Bronchial epithelial cell (primary cell): ENCODE measurements around the gene CISD2. TPM values are rescaled to one million over a fixed set of nuclear protein-coding genes. Genes with fewer than 3 reads are reported as not detected.
A peak's percentile ranks its signal among the peaks of the same experiment; 100 is the strongest.
"Not testable (repeated sequence)": the region's sequence is repeated elsewhere in the genome, so short reads cannot be mapped to it uniquely, and the experiment has no call there.

Source experiments
- DNase-seq: peaks from one replicate; pipeline ENCODE4 v3.0.0-alpha.2; 2010; ENCODE audit warnings: low read depth
- FAIRE-seq: peaks from 2 replicates; lab custom pipeline; 2011; peaks lifted over from hg19 to GRCh38; lab: Jason Lieb, UNC
- H3K27me3 ChIP-seq: 2 replicates; pipeline ENCODE4 v1.5.1; 2011; ENCODE audit warnings: low read length; ENCODE audit not compliant: control insufficient read depth, insufficient read depth
- H3K36me3 ChIP-seq: 2 replicates; pipeline ENCODE4 v1.5.1; 2011; ENCODE audit warnings: low read length; ENCODE audit not compliant: control insufficient read depth, insufficient read depth
- H3K4me3 ChIP-seq: 2 replicates; pipeline ENCODE4 v1.5.1; 2011; ENCODE audit warnings: mild to moderate bottlenecking, low read depth, low read length, control low read depth
- total RNA-seq: library from RNA; depleted of rRNA; stranded (reverse); fragments of >200 nt; gene quantifications from 2 replicates; pipeline ENCODE4 v1.2.1, GENCODE V29; 2014
- TF ChIP-seq, protein P1 (sequence below): IDR thresholded peaks from 2 replicates; pipeline ENCODE4 v1.5.1; 2011; ENCODE audit warnings: mild to moderate bottlenecking, moderate library complexity, low read length, control low read depth, inconsistent platforms; ENCODE audit not compliant: insufficient read depth, severe bottlenecking

CISD2 gene
- total RNA-seq, 1 donor from 2014 or later, result 24.0 TPM

DNA sequence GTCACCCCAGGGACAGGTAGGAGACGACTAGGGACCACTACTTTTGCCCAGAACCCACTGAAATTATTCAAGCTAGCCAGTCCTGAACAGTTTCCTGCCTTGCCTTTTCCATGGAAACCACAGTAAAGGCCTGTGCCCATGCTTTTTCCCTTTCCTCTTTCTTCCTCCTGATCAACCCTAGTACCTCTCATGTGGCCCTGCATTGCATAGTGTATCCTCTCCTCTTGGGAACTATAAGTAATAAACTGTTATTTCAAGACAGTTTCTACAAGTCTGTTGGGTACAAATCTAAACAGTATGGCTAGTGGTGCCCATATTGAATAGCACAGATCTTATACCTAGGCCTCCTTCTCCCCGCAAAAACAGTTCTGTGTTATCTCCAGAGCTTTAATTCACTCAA lies 14.5 kb downstream of the CISD2 start:
- no peak for DNase-seq
- no peaks in the 10 kb centered on the region for H3K27me3 ChIP-seq
- no peak overlapping the region for H3K4me3 ChIP-seq
- TF ChIP-seq, protein P1, sequence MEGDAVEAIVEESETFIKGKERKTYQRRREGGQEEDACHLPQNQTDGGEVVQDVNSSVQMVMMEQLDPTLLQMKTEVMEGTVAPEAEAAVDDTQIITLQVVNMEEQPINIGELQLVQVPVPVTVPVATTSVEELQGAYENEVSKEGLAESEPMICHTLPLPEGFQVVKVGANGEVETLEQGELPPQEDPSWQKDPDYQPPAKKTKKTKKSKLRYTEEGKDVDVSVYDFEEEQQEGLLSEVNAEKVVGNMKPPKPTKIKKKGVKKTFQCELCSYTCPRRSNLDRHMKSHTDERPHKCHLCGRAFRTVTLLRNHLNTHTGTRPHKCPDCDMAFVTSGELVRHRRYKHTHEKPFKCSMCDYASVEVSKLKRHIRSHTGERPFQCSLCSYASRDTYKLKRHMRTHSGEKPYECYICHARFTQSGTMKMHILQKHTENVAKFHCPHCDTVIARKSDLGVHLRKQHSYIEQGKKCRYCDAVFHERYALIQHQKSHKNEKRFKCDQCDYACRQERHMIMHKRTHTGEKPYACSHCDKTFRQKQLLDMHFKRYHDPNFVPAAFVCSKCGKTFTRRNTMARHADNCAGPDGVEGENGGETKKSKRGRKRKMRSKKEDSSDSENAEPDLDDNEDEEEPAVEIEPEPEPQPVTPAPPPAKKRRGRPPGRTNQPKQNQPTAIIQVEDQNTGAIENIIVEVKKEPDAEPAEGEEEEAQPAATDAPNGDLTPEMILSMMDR, result no peak
- H3K36me3 ChIP-seq, result no peaks in the 10 kb centered on the region
- peak; percentile 82 for FAIRE-seq

DNA sequence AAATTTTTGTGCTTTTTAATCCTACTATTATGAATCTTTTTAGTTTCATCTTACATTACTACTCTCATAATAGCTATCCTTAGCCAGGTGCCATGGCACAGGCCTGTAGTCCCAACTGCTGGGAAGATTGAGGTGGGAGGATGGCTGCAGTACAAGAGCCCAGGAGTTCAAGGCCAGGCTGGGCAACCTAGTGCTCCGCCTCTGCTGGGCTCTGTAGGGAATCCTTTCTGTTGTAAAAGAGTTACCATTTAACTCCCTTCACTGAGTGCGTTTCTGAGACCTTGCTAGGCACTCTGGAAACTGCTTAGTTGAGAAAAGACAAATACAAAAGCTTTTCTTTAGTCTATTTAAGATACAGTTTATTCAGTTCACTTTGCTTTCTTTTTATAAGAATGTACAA lies 19.8 kb downstream of the CISD2 start:
- not testable (repeated sequence) for H3K36me3 ChIP-seq, H3K4me3 ChIP-seq, H3K27me3 ChIP-seq, DNase-seq, FAIRE-seq

DNA sequence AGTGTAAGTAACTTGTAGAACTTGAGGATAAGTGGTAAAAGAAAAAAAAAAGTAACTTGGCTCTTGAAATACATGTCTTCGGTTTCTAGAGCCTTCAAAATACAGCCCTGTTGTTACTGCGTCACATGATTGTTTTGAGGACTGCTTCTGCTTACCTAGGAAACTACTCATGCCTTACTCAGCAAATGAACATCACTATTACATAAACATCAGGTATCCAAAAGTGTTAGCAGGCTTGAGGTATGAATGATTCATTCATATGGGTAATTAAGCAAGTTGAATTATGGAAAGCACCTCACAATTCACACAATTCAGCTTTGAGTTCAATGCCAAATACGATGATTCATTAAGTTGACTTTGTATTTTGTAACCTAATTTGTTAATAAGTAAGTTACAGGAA lies 21.1 kb downstream of the CISD2 start:
- not testable (repeated sequence) for FAIRE-seq, H3K27me3 ChIP-seq, H3K4me3 ChIP-seq, H3K36me3 ChIP-seq
- DNase-seq, result peak; percentile 96

GRCh38 chr4:102896547-102896946 lies 27.8 kb downstream of the CISD2 start:
- not testable (repeated sequence) for H3K27me3 ChIP-seq, H3K36me3 ChIP-seq, H3K4me3 ChIP-seq, DNase-seq, FAIRE-seq

- not testable (repeated sequence) for H3K27me3 ChIP-seq, H3K4me3 ChIP-seq, DNase-seq, H3K36me3 ChIP-seq, FAIRE-seq
Measured at GRCh38 chr4:102897610-102898009, 28.8 kb downstream of the CISD2 start.

DNA sequence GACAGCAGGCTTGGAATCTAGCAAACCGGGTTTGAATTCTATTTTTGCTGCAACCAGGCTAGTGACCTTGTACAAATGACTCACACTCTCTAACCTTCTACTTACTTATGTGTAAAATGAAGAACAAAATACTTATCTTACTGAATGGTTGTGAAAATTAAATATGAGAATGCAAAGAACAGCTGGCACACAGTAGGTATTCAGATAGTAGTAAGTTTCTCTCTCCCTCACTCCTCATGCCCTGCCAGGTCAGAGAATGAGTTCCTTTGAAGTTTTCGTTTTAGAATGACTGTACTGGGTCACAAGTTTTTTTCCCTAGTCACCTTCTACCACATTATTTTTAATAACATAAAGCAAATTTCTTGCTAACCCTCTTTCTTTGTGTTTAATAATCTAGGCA lies 33.0 kb downstream of the CISD2 start:
- no peaks in the 10 kb centered on the region for H3K36me3 ChIP-seq
- H3K27me3 ChIP-seq, result no peaks in the 10 kb centered on the region
- TF ChIP-seq, protein P1, result no peak
- FAIRE-seq, result no peak
- DNase-seq, result no peak
- H3K4me3 ChIP-seq, result no peak overlapping the region

GRCh38 chr4:102918859-102919258 lies 50.1 kb downstream of the CISD2 start:
- TF ChIP-seq, protein P1, result no peak
- no peak for DNase-seq
- H3K27me3 ChIP-seq, result no peaks in the 10 kb centered on the region
- FAIRE-seq, result no peak
- H3K36me3 ChIP-seq, result no peaks in the 10 kb centered on the region
- no peak overlapping the region for H3K4me3 ChIP-seq

GRCh38 chr4:102919697-102920096 lies 50.9 kb downstream of the CISD2 start:
- not testable (repeated sequence) for H3K4me3 ChIP-seq, FAIRE-seq

More at GRCh38 chr4:102919697-102920096, 50.9 kb downstream of the CISD2 start:
- H3K36me3 ChIP-seq, H3K27me3 ChIP-seq, DNase-seq: not testable (repeated sequence)
